HG02885 (cell line): ENCODE data around the gene ATXN7.
A peak's percentile ranks its signal among the peaks of the same experiment; 100 is the strongest.

Source experiments
- ATAC-seq: cut with Tn5 transposase; IDR thresholded peaks from one replicate; pipeline ENCODE4 v1.9.1; 2021; ENCODE audit warnings: mild to moderate bottlenecking; ENCODE audit not compliant: unreplicated experiment, poor library complexity

ATXN7 gene

DNA sequence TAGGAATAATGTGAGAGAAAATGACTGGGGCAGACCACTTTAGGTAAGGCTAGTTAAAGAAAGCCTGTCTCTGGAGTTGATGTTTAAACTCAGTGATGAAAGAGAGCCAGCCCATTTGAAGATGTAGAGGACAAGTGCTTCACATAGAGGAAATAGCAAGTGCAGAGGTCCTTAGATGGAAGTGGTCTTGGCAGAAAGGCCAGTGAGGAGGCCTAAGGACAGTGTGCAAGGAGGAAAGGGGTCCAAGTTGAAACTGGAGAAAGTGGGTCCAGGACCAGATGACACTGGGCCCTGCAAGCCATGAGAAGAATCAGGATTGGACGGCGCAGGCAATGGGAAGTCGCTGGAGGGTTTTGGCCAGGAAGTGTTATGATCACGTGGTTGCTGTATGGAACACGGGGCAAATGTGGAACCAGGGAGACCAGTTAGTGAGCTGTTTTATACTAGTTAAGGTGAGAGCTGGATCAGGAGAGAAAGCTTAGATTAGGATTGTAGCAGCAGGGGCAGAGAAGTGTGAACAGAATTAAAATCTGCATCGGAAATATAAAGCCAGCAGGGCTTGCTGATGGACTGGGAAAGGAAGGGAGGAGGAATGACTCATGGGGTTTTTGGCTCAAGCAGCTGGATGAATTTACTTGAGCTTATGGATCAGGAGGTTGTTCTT lies 96.5 kb downstream of the ATXN7 start:
- ATAC-seq, result no peak

DNA sequence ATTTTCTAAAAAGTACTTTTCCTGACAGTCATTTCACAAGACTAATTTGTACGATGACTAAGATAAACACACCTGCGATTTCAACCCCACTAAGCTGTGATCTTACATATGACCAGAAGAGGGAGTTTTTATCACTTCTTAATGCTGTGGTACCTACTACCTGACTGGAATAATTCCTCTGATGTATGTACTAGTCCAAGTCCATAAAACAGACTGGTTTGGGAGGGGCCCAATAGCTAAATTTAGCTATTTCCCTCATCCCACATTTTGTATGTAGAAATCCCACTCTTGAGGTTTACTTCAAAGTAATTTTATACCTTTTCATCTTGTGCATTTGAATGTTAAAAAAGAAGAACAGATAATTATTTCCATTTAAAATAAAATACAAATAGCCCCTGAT lies 98.2 kb downstream of the ATXN7 start:
- ATAC-seq, result peak; percentile 85

DNA sequence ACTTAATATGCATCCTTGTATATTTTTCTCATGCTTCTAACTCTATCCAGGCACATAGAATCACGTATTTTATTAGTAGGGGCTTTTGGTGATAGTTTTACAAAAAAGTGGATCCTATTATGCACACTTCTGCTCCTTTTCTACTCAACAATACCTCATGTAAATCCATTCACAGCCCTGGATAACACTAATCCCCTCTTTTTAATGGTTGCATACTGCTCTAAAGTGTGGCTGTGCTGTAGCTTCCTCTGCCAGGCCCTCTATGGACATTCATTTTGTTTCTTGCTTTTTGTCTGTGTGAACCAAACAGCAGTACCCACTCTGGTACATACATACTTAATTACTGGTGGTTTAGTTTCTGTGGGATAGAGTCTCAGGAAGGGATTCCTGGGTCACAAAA lies 99.8 kb downstream of the ATXN7 start:
- no peak for ATAC-seq

DNA sequence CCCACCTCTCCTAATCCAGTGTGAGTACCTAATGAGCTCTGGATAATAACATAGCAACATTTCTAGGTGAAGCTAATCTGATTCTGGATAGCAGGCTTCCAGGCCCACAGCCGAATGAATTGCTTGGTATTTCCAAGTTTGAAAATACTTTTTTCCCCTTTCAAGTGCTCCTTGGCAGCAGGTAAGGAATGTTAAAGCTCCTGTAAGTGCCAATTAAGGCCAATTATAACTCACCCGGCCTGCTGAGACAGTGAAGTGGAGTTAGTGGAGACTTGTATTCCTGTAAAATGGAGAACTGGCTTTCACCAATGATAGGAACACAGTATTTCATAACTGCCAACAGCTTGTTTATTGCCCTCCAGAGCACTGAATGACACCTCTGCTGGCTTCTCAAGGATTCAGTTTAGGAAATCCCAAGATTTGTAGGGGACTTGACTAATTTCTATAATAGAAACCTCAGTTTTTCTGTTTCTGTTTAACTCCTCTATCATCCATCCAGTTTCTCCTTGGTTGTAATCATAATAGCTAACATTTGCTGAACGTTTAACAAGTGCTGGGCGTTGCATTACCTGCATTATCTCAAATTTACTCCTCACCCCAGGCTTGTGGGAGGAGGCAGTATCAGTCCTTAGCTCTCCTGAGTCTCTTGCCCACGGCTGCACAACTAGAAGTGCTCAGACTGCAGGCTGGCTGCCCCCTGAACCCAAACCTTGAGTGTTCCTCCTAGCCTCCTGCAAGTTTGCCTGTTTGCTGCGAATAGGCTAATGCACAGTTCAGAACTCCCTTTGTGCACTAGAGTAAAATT lies 101.2 kb downstream of the ATXN7 start:
- ATAC-seq, result no peak

DNA sequence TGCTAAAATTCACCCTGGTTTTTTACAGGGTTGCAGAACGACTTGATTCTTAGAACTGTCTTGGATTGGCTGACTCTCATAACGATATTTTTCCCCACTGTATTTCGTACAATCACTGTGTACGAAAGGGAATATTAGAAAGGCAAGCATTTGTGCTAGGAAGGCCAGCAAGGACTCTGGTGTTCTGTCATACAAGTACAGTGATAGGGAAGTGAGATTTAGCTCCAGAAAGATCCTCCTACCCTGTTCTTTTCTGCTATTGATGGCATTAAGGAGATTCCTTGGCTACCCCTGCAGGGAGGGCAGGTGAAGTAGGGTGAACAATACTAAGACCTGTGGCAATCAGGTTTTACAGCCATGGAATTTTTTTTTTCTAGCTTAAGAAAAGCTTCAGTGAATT lies 102.3 kb downstream of the ATXN7 start:
- no peak for ATAC-seq

DNA sequence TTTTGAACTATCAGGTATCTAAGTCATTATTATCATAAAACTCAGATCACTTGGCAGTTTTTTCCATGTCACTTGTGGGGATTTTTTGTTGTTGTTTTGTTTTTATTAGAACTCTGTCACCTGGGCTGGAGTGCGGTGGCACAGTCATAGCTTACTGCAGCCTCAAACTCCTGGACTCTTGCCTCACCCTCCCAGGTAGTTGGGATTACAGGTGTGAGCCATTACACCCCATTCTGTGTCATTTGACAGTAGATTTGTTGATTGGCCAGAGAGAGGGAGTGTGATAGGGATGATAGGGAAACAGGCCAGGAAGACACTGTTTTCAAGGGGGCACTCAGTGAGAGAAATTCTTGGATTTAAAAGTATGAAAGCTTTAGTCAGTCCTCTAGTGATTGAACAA lies 103.2 kb downstream of the ATXN7 start:
- no peak for ATAC-seq

DNA sequence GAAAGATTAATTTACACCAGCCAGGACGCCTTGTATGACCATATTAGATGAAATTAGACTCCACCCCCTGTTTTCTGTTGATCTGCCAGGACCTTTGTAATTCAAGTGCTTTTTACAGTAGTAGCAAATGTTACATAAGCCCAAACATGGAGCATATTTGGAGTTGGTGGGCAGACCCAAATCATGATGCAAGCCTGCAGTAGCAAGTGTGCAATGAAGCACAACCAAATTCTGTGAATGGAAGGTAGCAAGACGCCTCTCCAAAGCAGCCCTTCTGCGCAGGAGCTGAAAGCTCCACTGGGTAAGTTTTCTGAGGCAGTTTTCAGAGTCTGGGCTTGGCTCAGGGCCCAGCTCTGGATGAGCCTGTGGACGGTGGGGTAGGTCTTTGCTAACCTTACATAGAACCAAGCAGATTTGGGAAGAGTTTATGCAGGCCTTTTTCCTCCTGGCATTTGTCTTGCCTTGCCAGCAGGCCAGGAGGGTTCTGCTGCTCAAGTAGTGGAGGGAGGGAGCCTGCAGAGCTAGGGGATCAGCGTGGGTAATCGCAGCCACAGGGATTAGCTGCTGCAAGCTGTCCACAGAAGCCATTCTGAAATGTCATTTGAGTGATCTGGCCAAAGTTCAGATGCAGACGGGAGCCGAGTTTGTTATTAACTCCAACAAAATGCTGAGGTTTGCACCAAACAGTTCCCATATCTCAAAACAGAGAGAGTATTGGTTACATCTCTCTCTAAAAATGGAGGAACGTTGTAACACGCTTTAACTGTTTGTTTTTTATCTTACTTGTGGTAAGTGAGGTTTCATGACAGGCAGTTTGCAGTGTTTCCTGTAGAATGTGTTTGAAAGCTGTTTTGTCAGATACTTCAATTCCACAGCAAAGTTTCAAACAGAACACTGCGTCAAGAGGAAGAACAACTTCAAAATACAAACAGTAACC lies 104.3 kb downstream of the ATXN7 start:
- ATAC-seq, result peak; percentile 61

DNA sequence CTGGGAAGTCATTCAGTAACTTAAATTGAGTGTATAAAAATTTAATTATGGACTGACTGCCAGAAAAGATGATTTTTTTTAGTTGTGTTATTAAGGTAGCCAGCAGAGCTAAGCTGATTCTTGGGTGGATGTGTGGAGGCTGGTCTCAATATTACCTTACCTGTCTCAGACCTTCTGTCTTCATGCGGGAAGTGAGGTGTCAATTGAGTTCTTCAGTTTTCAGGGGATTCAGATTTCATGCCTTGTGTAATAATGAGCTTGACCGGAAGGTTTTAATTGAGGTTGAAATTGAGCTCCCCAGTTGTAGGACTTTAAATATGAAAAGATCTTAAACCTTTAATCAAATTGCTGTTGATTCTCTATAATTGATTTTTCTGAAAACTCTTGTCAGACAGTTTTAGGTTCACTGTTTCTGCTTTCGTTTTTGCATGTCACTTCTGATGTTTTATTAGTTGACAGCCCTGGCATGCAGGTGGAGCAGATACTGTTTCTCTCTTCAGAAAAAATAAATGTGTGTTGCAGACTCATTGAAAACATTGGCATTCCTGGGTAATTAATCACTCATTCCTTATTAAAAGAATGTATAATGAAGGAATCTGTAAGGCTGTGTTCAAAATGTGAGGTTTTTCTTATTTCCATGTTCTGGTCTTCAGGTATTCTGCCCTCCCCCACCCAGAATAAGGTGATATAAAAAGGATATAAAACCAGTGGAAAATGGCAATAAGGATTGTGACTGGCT lies 105.1 kb downstream of the ATXN7 start:
- ATAC-seq, result peak; percentile 20

DNA sequence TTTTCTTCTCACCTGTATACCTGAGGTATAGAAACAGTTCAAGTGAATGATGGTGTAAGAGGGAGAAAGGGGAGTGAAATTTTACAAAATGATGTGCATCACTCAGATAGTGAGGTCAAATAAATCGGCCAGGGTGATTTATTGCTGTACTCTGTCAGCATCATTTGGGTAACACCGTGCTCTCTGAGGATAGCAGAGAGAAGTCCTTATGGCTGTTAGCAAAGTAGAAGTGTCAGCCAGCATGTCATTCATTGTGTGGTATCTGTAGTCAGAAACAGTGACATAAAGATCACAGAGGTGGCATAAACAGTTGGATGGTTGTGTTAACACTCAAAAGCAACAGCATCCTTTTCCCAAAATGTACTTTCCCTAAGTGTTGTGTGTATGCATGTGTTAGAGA lies 106.2 kb downstream of the ATXN7 start:
- no peak for ATAC-seq

DNA sequence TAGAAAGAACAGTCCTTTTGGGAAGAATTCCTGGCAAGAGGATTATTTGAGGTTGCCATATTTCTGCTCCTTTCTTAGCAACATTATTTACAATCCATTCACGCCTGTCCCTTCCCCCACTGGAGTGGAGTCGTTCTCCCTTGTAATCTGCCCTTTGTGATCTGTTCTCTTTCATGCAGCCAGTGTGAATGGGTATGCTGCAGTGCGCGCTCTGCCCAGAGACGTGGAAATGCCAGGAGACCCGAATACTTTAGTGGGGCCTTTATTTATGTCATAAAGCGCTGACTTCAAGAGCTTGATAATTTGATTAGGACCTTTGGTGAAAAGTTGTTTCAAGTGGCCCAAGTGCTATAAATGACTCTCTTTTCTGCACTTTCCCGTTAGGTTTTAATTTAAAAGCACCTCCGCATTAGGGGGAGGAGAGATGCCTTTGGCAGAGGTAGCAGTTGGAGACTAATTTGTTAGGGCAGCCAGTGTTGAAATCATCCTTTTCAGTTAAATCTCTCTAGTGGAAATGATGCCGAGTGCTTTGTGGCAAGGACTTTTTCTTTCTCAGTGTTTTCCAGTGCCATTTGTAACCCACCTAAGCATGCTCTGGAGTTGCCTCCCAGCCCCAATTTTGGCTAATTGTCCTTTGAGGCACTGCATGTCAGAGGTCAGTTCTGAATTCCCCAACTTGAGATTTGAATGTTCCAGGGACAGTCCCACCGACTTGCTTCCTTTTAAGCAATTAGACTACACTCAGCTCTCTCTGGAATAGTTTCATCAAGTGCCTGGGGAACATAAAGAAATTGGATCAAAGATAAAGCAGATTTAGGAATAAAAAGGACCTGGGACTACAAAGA lies 107.2 kb downstream of the ATXN7 start:
- ATAC-seq, result no peak

DNA sequence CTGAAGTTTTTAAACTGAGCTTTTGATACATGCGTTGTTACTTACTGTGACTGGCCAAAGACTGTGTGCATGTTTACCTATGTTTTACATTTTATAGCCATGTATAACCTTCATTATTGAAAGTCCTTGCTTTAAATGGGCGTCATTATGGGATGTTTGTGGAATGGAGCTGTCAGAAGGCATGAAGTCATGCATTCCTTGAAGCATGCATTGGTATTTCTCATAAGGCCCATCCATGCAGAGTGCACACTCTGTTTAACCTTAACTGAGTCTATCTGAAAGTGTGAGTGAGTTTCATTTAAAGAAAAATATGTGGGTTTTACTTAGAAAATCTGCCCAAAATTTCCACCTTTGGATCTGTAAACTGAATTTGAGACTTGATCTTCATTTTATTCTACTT lies 108.5 kb downstream of the ATXN7 start:
- no peak for ATAC-seq

DNA sequence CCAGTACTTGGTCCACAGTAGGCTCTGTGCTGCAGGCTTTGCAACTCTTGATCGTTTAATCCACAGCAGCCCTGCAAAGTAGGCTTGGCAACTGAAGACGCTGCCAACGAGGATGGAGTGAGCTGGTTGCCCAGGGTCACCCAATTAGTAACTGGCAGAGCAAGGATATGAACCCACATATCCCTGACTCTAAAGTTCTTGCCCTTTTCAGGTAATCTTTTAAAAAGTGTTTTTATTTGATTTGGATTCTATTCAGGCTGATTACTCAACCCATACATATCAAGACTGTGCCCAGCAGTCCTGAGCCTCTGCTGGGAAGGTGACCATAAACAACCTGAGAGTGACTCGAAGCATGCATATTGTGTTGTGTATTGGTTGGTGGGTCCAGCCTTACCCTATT lies 109.3 kb downstream of the ATXN7 start:
- no peak for ATAC-seq

DNA sequence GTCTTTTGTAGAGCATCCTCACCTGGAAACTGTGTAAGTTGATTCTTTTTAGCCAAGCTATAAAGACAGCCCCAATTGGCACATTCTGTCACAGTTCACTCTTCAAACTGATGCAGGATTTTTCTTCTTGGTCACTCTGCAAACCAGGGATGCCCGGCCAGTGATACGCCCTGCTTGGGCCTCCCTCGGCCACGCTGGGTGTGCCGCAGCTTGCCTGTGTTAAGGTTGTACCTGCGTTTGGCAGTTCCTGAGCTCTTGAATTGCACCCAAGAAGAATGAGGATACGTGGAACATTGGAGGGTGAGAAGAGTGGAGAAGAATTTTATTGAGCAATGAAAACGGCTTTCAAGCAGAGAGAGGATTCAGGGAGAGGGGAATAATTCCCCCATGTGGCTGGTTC lies 109.7 kb downstream of the ATXN7 start:
- no peak for ATAC-seq

DNA sequence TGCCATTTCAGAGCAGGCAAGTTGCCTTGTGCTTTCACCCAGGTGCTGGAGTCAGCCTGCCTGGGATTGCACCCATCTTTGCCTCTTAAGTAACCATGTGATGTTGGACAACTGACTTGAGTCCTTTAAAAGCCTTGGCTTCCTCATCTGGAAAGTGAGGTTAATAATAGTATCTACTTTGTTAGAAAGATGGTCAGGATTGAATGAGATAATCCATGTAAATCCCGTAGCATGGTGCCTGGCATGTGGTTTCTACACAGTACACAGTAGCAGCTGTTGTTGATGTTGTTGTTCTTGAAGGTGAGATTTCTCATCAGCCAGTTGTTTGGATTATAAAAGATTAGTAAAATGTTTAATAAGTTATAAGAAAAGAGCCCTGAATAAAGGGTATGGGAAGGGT lies 110.8 kb downstream of the ATXN7 start:
- ATAC-seq, result no peak

DNA sequence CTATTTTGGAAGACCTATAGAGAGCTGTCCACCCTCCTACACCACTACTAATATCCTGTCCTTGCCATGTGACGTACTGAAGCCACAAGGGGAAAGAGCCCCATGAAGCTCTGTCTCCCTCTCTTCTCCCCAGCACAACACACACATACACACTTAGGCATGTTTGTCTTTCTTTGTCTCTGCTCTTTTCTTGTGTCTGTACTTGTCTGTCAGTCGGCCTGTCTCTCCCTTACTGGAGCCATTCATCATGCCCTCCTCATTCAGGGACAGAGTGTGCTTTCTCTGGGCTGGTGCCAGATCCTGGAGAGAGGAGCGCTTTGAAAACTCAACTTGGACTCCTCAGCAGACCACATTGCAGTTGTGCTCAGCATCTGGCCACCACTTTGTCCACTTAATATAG lies 112.1 kb downstream of the ATXN7 start:
- no peak for ATAC-seq

DNA sequence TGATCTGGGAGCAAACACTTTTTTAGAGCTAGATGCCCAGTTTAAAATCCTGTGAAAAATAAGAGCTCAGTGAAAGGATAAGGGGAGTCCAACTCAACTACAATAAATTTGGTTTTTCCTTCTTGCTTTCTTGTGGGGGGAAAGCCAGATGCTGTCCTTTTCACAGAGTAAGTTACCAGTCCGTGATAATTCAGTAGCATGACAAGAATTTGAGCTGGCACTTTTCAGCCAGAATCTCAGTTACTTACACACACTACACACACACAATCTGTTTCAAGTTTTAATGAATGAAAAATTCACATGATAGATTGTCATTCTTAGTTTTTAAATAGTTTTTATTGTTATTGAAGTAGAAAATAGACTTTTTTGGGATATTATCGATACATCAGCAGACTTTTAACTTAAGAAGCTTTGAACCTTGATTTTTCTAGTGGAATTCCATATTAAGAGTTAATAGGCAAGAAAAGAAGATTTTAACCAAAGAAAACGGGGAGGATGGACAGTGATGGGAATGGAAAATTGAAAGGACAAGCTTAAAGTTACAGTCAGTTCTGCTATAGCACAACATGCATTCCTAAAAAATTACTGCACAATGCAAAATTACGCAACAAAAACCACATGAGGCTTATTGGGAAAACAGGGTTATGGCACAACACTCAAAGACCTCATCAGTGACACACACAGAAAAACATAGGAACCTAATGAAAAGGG lies 112.6 kb downstream of the ATXN7 start:
- no peak for ATAC-seq

DNA sequence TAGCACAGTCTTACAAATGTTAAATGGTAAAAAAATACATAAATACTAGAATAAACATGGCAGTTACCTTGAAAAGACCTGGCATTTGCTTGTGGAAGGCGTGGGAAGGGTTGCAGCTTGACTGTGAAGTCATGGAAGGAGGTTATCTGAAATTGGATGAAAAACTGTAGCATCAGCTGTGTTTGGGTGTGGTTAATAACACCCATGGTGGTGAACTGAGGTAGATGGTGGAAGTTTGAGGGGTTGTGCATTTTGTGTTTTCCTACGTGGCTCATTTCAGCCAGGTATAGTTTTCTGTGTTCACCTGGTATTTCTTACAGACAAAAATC lies 113.2 kb downstream of the ATXN7 start:
- ATAC-seq, result no peak

DNA sequence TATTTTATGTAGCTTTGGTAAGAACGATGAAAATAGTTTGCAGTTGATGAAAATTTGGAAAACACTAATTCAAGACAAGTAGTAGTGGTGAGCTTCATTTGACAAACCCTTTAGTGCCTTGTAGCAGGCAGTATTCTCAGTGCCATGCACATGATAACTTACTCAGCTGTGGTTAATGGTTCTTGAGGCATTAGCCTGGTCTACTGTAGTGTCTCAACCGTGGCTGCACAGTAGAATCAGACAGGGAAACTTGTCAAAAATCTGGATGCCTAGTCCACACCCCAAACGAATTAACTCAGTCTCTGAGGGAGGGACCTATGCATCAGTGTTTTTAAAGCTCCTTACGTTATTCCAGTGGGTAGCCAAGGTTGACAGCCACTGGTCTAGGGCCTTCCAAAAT lies 114.2 kb downstream of the ATXN7 start:
- ATAC-seq, result no peak
